ENCODE measurements around the gene SPHK2.

SPHK2 gene

GRCh38 chr19:48607359-48607755 lies 11.9 kb upstream of the SPHK2 start:
- Histone ChIP-seq H2BK120ac (ENCODE audit: low read depth, low read length) (no peak overlapping the region), H2BK5ac (ENCODE audit: low read length) (no peak overlapping the region), H3K27me3 (ENCODE audit: insufficient read depth, low read length, poor library complexity) (no peaks in the 10 kb centered on the region), H3K4me2 (ENCODE audit: low read length) (no peak overlapping the region), H3K27ac (ENCODE audit: low read depth, low read length) (no peak overlapping the region), H3K4me3 (ENCODE audit: low read length) (no peak overlapping the region), H3K36me3 (ENCODE audit: control insufficient read depth, insufficient read depth, low read length) (no peaks in the 10 kb centered on the region), H3K4ac (ENCODE audit: low read depth, low read length) (no peak overlapping the region), H3K18ac (ENCODE audit: low read length) (no peak overlapping the region), H3K4me1 (ENCODE audit: control insufficient read depth, low read depth, low read length) (no peaks in the 10 kb centered on the region), H3K79me1 (ENCODE audit: low read length) (no peaks in the 10 kb centered on the region), H2AK5ac (ENCODE audit: low read length) (no peak overlapping the region), H4K5ac (ENCODE audit: low read length) (no peak overlapping the region), H3K56ac (ENCODE audit: low read length) (no peak overlapping the region), H3K9ac (ENCODE audit: low read length) (no peak overlapping the region), H3K23ac (ENCODE audit: low read length) (no peak overlapping the region), H4K8ac (ENCODE audit: low read depth, low read length) (no peak overlapping the region), H3K79me2 (ENCODE audit: control insufficient read depth, insufficient read depth, low read length) (no peaks in the 10 kb centered on the region), H2BK15ac (replicated peaks; ENCODE audit: low read depth) (no peak overlapping the region)
- WGBS (ENCODE audit: extremely low coverage, insufficient coverage, low lambda C conversion rate): no CpG with 5 or more reads among the region's 7 CpGs
- no peak for DNase-seq

GRCh38 chr19:48608798-48609263 lies 10.5 kb upstream of the SPHK2 start:
- Histone ChIP-seq H3K4me1 (ENCODE audit: control insufficient read depth, low read depth, low read length) (no peaks in the 10 kb centered on the region), H3K36me3 (ENCODE audit: control insufficient read depth, insufficient read depth, low read length) (no peaks in the 10 kb centered on the region), H3K27me3 (ENCODE audit: insufficient read depth, low read length, poor library complexity) (no peaks in the 10 kb centered on the region), H3K79me2 (ENCODE audit: control insufficient read depth, insufficient read depth, low read length) (no peaks in the 10 kb centered on the region), H2AK5ac (ENCODE audit: low read length) (no peak overlapping the region), H4K8ac (ENCODE audit: low read depth, low read length) (no peak overlapping the region), H3K4me3 (ENCODE audit: low read length) (no peak overlapping the region), H3K9ac (ENCODE audit: low read length) (no peak overlapping the region), H3K18ac (ENCODE audit: low read length) (no peak overlapping the region), H3K79me1 (ENCODE audit: low read length) (no peaks in the 10 kb centered on the region), H2BK5ac (ENCODE audit: low read length) (no peak overlapping the region), H2BK15ac (replicated peaks; ENCODE audit: low read depth) (no peak overlapping the region), H3K23ac (ENCODE audit: low read length) (no peak overlapping the region), H3K4me2 (ENCODE audit: low read length) (no peak overlapping the region), H4K5ac (ENCODE audit: low read length) (no peak overlapping the region), H3K27ac (ENCODE audit: low read depth, low read length) (no peak overlapping the region), H2BK120ac (ENCODE audit: low read depth, low read length) (no peak overlapping the region), H3K4ac (ENCODE audit: low read depth, low read length) (no peak overlapping the region), H3K56ac (ENCODE audit: low read length) (peak overlapping the region; percentile 37)
- DNase-seq: peak; percentile 68
- no CpG with 5 or more reads among the region's 9 CpGs for whole genome bisulfite sequencing (ENCODE audit: extremely low coverage, insufficient coverage, low lambda C conversion rate)

GRCh38 chr19:48609571-48610108 lies 9.7 kb upstream of the SPHK2 start:
- Histone ChIP-seq H3K4me3 (ENCODE audit: low read length) (no peak overlapping the region), H4K5ac (ENCODE audit: low read length) (no peak overlapping the region), H3K18ac (ENCODE audit: low read length) (no peak overlapping the region), H4K8ac (ENCODE audit: low read depth, low read length) (no peak overlapping the region), H3K23ac (ENCODE audit: low read length) (no peak overlapping the region), H3K79me2 (ENCODE audit: control insufficient read depth, insufficient read depth, low read length) (no peaks in the 10 kb centered on the region), H2BK5ac (ENCODE audit: low read length) (no peak overlapping the region), H3K36me3 (ENCODE audit: control insufficient read depth, insufficient read depth, low read length) (no peaks in the 10 kb centered on the region), H3K4me2 (ENCODE audit: low read length) (no peak overlapping the region), H3K27ac (ENCODE audit: low read depth, low read length) (no peak overlapping the region), H3K56ac (ENCODE audit: low read length) (no peak overlapping the region), H2BK15ac (replicated peaks; ENCODE audit: low read depth) (no peak overlapping the region), H3K27me3 (ENCODE audit: insufficient read depth, low read length, poor library complexity) (no peaks in the 10 kb centered on the region), H2AK5ac (ENCODE audit: low read length) (no peak overlapping the region), H3K4me1 (ENCODE audit: control insufficient read depth, low read depth, low read length) (no peaks in the 10 kb centered on the region), H3K9ac (ENCODE audit: low read length) (no peak overlapping the region), H2BK120ac (ENCODE audit: low read depth, low read length) (no peak overlapping the region), H3K79me1 (ENCODE audit: low read length) (no peaks in the 10 kb centered on the region), H3K4ac (ENCODE audit: low read depth, low read length) (no peak overlapping the region)
- no CpG with 5 or more reads among the region's 20 CpGs for WGBS (ENCODE audit: extremely low coverage, insufficient coverage, low lambda C conversion rate)
- no peak for DNase-seq

- Histone ChIP-seq H3K23ac (ENCODE audit: low read length) (no peak overlapping the region), H3K27ac (ENCODE audit: low read depth, low read length) (no peak overlapping the region), H3K4me3 (ENCODE audit: low read length) (no peak overlapping the region), H2BK15ac (replicated peaks; ENCODE audit: low read depth) (no peak overlapping the region), H3K9ac (ENCODE audit: low read length) (no peak overlapping the region), H3K79me1 (ENCODE audit: low read length) (peaks cover 8% of the 10 kb centered on the region), H3K4ac (ENCODE audit: low read depth, low read length) (no peak overlapping the region), H4K8ac (ENCODE audit: low read depth, low read length) (no peak overlapping the region), H3K18ac (ENCODE audit: low read length) (no peak overlapping the region), H3K4me2 (ENCODE audit: low read length) (no peak overlapping the region), H3K27me3 (ENCODE audit: insufficient read depth, low read length, poor library complexity) (no peaks in the 10 kb centered on the region), H3K36me3 (ENCODE audit: control insufficient read depth, insufficient read depth, low read length) (peaks cover 17% of the 10 kb centered on the region), H2BK120ac (ENCODE audit: low read depth, low read length) (no peak overlapping the region), H3K79me2 (ENCODE audit: control insufficient read depth, insufficient read depth, low read length) (peaks cover 12% of the 10 kb centered on the region), H3K4me1 (ENCODE audit: control insufficient read depth, low read depth, low read length) (peaks cover 3% of the 10 kb centered on the region), H3K56ac (ENCODE audit: low read length) (no peak overlapping the region), H2BK5ac (ENCODE audit: low read length) (no peak overlapping the region), H4K5ac (ENCODE audit: low read length) (no peak overlapping the region), H2AK5ac (ENCODE audit: low read length) (no peak overlapping the region)
- no CpG with 5 or more reads among the region's 14 CpGs for WGBS (ENCODE audit: extremely low coverage, insufficient coverage, low lambda C conversion rate)
- DNase-seq: no peak
These were observed 7.4 kb upstream of the SPHK2 start for GRCh38 chr19:48611872-48612271.

- H3K4me2 ChIP-seq (ENCODE audit: low read length): no peak overlapping the region
- H3K4ac ChIP-seq (ENCODE audit: low read depth, low read length): no peak overlapping the region
- H3K27ac ChIP-seq (ENCODE audit: low read depth, low read length): no peak overlapping the region
- no peak overlapping the region for H2BK120ac ChIP-seq (ENCODE audit: low read depth, low read length)
- no peak overlapping the region for H3K23ac ChIP-seq (ENCODE audit: low read length)
- H3K4me1 ChIP-seq (ENCODE audit: control insufficient read depth, low read depth, low read length): peaks cover 8% of the 10 kb centered on the region
- H3K4me3 ChIP-seq (ENCODE audit: low read length): no peak overlapping the region
- no peak overlapping the region for H3K18ac ChIP-seq (ENCODE audit: low read length)
- H4K8ac ChIP-seq (ENCODE audit: low read depth, low read length): no peak overlapping the region
- H3K79me1 ChIP-seq (ENCODE audit: low read length): peaks cover 11% of the 10 kb centered on the region
- no peak overlapping the region for H3K9ac ChIP-seq (ENCODE audit: low read length)
- DNase-seq: no peak
- H3K79me2 ChIP-seq (ENCODE audit: control insufficient read depth, insufficient read depth, low read length): peaks cover 26% of the 10 kb centered on the region
- no peak overlapping the region for H2AK5ac ChIP-seq (ENCODE audit: low read length)
- no peaks in the 10 kb centered on the region for H3K27me3 ChIP-seq (ENCODE audit: insufficient read depth, low read length, poor library complexity)
- H3K36me3 ChIP-seq (ENCODE audit: control insufficient read depth, insufficient read depth, low read length): peaks cover 26% of the 10 kb centered on the region
- no peak overlapping the region for H2BK5ac ChIP-seq (ENCODE audit: low read length)
- no peak overlapping the region for H4K5ac ChIP-seq (ENCODE audit: low read length)
- no peak overlapping the region for H2BK15ac ChIP-seq (replicated peaks; ENCODE audit: low read depth)
- no peak overlapping the region for H3K56ac ChIP-seq (ENCODE audit: low read length)
- WGBS (ENCODE audit: extremely low coverage, insufficient coverage, low lambda C conversion rate): no CpG with 5 or more reads among the region's 39 CpGs
These were observed 6.1 kb upstream of the SPHK2 start for GRCh38 chr19:48613024-48613851.
